ENCODE measurements around the gene FNDC10.

The FNDC10 gene

GRCh38 chr1:1567152-1567875 is 32.6 kb downstream of the FNDC10 start:
- Histone ChIP-seq H3K36me3 (peaks cover 59% of the 10 kb centered on the region), H3K27me3 (ENCODE audit: insufficient read depth, low read depth, severe bottlenecking) (no peaks in the 10 kb centered on the region), H3K4me3 (ENCODE audit: low read depth, low read length) (no peak overlapping the region), H3K27ac (no peak overlapping the region), H3K9me3 (ENCODE audit: severe bottlenecking) (no peaks in the 10 kb centered on the region)
- no peak for TF ChIP-seq CTCF (IDR thresholded peaks at IDR 0.05; ENCODE audit: low read depth, low read length)
- no peak for DNase-seq

GRCh38 chr1:1565340-1565739 is 34.6 kb downstream of the FNDC10 start:
- no peaks in the 10 kb centered on the region for H3K27me3 ChIP-seq (ENCODE audit: insufficient read depth, low read depth, severe bottlenecking)
- no peak for TF ChIP-seq CTCF (IDR thresholded peaks at IDR 0.05; ENCODE audit: low read depth, low read length)
- H3K27ac ChIP-seq: no peak overlapping the region
- H3K9me3 ChIP-seq (ENCODE audit: severe bottlenecking): no peaks in the 10 kb centered on the region
- peaks cover 67% of the 10 kb centered on the region for H3K36me3 ChIP-seq
- DNase-seq: no peak
- no peak overlapping the region for H3K4me3 ChIP-seq (ENCODE audit: low read depth, low read length)

- Histone ChIP-seq H3K9me3 (ENCODE audit: severe bottlenecking) (no peaks in the 10 kb centered on the region), H3K36me3 (peaks cover 61% of the 10 kb centered on the region), H3K27ac (no peak overlapping the region), H3K27me3 (ENCODE audit: insufficient read depth, low read depth, severe bottlenecking) (no peaks in the 10 kb centered on the region), H3K4me3 (ENCODE audit: low read depth, low read length) (no peak overlapping the region)
- no peak for DNase-seq
- TF ChIP-seq CTCF (IDR thresholded peaks at IDR 0.05; ENCODE audit: low read depth, low read length): no peak
Observed at GRCh38 chr1:1564268-1564667, 35.7 kb downstream of the FNDC10 start.

GRCh38 chr1:1563688-1564087 is 36.2 kb downstream of the FNDC10 start:
- Histone ChIP-seq H3K27ac (no peak overlapping the region), H3K27me3 (ENCODE audit: insufficient read depth, low read depth, severe bottlenecking) (no peaks in the 10 kb centered on the region), H3K4me3 (ENCODE audit: low read depth, low read length) (no peak overlapping the region), H3K9me3 (ENCODE audit: severe bottlenecking) (no peaks in the 10 kb centered on the region), H3K36me3 (peaks cover 58% of the 10 kb centered on the region)
- DNase-seq: no peak
- TF ChIP-seq CTCF (IDR thresholded peaks at IDR 0.05; ENCODE audit: low read depth, low read length): no peak

GRCh38 chr1:1562556-1563195 is 37.3 kb downstream of the FNDC10 start:
- no peak overlapping the region for H3K4me3 ChIP-seq (ENCODE audit: low read depth, low read length)
- TF ChIP-seq CTCF (IDR thresholded peaks at IDR 0.05; ENCODE audit: low read depth, low read length): no peak
- no peaks in the 10 kb centered on the region for H3K9me3 ChIP-seq (ENCODE audit: severe bottlenecking)
- no peaks in the 10 kb centered on the region for H3K27me3 ChIP-seq (ENCODE audit: insufficient read depth, low read depth, severe bottlenecking)
- no peak overlapping the region for H3K27ac ChIP-seq
- DNase-seq: no peak
- H3K36me3 ChIP-seq: peaks cover 62% of the 10 kb centered on the region
